ENCODE measurements around the gene YTHDF1.

YTHDF1 gene

DNA sequence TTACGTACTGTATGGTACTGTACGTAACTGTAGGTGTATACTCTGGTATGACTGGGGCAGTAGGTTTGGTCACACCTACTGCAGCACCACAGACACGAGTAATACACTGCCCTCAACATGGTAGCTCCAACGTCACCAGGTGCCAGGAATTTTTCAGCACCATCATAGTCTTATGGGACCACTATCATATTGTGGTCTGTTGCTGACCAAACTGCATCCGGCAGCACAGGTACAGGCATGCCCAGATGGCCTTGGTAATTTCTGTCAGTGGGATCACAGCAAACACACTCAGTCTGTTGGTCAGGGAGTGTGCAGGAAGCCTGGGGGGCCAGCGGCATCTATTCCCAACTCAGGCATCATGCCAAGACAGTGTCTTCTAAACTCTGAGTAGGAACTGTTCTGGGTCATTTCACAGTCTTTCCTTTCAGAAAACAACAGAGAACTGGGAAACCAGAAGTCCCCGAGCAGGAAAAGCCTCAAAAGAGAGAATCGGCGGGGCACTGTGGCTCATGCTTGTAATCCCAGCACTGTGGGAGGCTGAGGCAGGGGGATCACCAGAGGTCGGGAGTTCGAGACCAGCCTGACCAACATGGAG is 5.8 kb downstream of the YTHDF1 start:
- no peaks in the 10 kb centered on the region for H3K27me3 ChIP-seq (ENCODE audit: low read depth, low read length)
- no peak overlapping the region for H3K4me3 ChIP-seq (ENCODE audit: low read length)
- H3K9ac ChIP-seq (ENCODE audit: low read length) = no peak overlapping the region
- H3K4me1 ChIP-seq (ENCODE audit: low read length) = peaks cover 9% of the 10 kb centered on the region
- H2AFZ ChIP-seq (ENCODE audit: low read depth, low read length) = no peak overlapping the region
- H3K36me3 ChIP-seq (replicated peaks; ENCODE audit: low read depth, low read length) = peaks cover 51% of the 10 kb centered on the region
- TF ChIP-seq EZH2phosphoT487 (IDR thresholded peaks at IDR 0.05; ENCODE audit: low read depth) = no peak
- TF ChIP-seq, protein P1, sequence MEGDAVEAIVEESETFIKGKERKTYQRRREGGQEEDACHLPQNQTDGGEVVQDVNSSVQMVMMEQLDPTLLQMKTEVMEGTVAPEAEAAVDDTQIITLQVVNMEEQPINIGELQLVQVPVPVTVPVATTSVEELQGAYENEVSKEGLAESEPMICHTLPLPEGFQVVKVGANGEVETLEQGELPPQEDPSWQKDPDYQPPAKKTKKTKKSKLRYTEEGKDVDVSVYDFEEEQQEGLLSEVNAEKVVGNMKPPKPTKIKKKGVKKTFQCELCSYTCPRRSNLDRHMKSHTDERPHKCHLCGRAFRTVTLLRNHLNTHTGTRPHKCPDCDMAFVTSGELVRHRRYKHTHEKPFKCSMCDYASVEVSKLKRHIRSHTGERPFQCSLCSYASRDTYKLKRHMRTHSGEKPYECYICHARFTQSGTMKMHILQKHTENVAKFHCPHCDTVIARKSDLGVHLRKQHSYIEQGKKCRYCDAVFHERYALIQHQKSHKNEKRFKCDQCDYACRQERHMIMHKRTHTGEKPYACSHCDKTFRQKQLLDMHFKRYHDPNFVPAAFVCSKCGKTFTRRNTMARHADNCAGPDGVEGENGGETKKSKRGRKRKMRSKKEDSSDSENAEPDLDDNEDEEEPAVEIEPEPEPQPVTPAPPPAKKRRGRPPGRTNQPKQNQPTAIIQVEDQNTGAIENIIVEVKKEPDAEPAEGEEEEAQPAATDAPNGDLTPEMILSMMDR (IDR thresholded peaks at IDR 0.05; ENCODE audit: low read depth, low read length) = no peak
- no peaks in the 10 kb centered on the region for H3K9me3 ChIP-seq (ENCODE audit: insufficient read depth, low read length)
- H3K4me2 ChIP-seq (ENCODE audit: low read length) = no peak overlapping the region
- H3K79me2 ChIP-seq (ENCODE audit: low read length) = peaks cover 99% of the 10 kb centered on the region
- H4K20me1 ChIP-seq (ENCODE audit: insufficient read depth, low read length) = peaks cover 60% of the 10 kb centered on the region
- no peak overlapping the region for H3K27ac ChIP-seq (ENCODE audit: low read length)

DNA sequence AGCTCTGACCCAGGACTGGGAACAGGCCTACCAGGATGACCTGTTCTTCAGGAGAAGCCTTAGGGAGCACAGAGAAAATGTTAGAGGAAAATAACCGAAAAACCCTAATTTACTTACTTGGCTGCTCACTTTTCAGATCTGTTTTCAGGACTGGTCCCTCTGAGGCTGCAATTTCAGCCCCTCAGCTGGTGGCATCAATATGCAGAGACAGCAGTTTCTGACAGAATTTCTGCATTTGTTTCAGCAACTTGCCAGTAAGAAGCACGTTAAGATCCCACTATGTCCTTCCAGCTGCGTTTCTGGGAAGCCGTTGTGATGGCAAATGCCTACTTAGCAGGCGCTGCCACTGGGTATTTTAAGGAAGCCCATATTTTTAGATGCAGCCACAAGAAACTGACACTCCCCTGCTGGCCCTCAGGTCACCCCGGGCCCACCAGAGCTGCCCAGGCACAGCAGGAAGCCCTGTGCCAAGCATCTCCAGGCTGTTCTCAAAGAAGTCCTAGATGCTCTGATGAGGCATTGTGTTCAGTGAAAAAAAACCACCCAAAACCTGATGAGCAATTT is 7.5 kb downstream of the YTHDF1 start:
- Histone ChIP-seq H3K4me1 (ENCODE audit: low read length) (no peaks in the 10 kb centered on the region), H3K9ac (ENCODE audit: low read length) (no peak overlapping the region), H4K20me1 (ENCODE audit: insufficient read depth, low read length) (peaks cover 66% of the 10 kb centered on the region), H3K79me2 (ENCODE audit: low read length) (peaks cover 99% of the 10 kb centered on the region), H3K4me3 (ENCODE audit: low read length) (no peak overlapping the region), H3K27ac (ENCODE audit: low read length) (no peak overlapping the region), H3K36me3 (replicated peaks; ENCODE audit: low read depth, low read length) (peaks cover 50% of the 10 kb centered on the region), H3K4me2 (ENCODE audit: low read length) (no peak overlapping the region), H3K27me3 (ENCODE audit: low read depth, low read length) (no peaks in the 10 kb centered on the region), H2AFZ (ENCODE audit: low read depth, low read length) (no peak overlapping the region), H3K9me3 (ENCODE audit: insufficient read depth, low read length) (no peaks in the 10 kb centered on the region)
- TF ChIP-seq, protein P1 (IDR thresholded peaks at IDR 0.05; ENCODE audit: low read depth, low read length) = no peak
- TF ChIP-seq EZH2phosphoT487 (IDR thresholded peaks at IDR 0.05; ENCODE audit: low read depth) = no peak

DNA sequence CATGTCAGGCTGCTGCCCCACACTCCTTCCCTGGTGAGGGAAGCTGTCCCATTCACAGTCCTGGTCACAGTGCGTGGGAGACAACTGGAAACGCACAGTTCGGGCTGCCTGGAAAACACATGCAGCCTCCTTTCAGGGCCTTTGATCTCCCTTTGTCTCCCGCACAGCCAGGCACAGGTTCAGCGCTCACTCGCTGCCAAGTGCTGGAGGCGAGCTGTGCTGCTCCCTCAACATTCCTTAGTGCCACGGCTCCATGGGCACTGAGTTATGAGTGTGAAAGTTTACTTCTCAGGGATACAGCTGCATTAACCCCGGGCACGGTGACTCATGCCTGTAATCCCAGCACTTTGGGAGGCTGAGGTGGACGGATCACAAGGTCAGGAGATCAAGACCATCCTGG is 9.1 kb downstream of the YTHDF1 start:
- no peak overlapping the region for H3K9ac ChIP-seq (ENCODE audit: low read length)
- TF ChIP-seq, protein P1 (IDR thresholded peaks at IDR 0.05; ENCODE audit: low read depth, low read length) = no peak
- TF ChIP-seq EZH2phosphoT487 (IDR thresholded peaks at IDR 0.05; ENCODE audit: low read depth) = no peak
- H4K20me1 ChIP-seq (ENCODE audit: insufficient read depth, low read length) = peaks cover 59% of the 10 kb centered on the region
- no peak overlapping the region for H3K27ac ChIP-seq (ENCODE audit: low read length)
- H3K9me3 ChIP-seq (ENCODE audit: insufficient read depth, low read length) = no peaks in the 10 kb centered on the region
- no peaks in the 10 kb centered on the region for H3K27me3 ChIP-seq (ENCODE audit: low read depth, low read length)
- peaks cover 50% of the 10 kb centered on the region for H3K36me3 ChIP-seq (replicated peaks; ENCODE audit: low read depth, low read length)
- no peak overlapping the region for H3K4me3 ChIP-seq (ENCODE audit: low read length)
- H3K4me2 ChIP-seq (ENCODE audit: low read length) = no peak overlapping the region
- H3K4me1 ChIP-seq (ENCODE audit: low read length) = no peaks in the 10 kb centered on the region
- no peak overlapping the region for H2AFZ ChIP-seq (ENCODE audit: low read depth, low read length)
- peaks cover 99% of the 10 kb centered on the region for H3K79me2 ChIP-seq (ENCODE audit: low read length)

DNA sequence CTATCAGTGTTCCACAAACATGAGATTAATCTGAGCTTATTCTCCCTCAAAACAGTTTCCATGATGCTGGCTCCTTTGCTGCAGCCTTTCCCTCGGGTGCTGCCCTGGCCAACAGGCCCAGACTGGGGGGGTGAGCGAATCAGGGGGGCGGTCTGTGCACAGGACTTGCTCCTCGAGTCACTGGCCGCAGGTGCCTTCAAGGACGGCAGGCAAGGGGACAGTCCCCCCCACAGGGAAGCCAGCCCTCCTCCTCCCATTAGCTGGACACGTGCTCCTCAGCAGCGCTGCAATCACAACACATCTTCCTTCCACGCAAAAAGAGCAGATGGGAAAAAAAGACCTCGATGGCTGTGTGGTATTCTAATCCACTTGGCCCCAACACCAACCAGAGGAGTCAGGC is 10.0 kb downstream of the YTHDF1 start:
- Histone ChIP-seq H3K4me1 (ENCODE audit: low read length) (no peaks in the 10 kb centered on the region), H3K9me3 (ENCODE audit: insufficient read depth, low read length) (no peaks in the 10 kb centered on the region), H3K4me3 (ENCODE audit: low read length) (no peak overlapping the region), H3K79me2 (ENCODE audit: low read length) (peaks cover 99% of the 10 kb centered on the region), H3K27ac (ENCODE audit: low read length) (no peak overlapping the region), H3K4me2 (ENCODE audit: low read length) (no peak overlapping the region), H3K27me3 (ENCODE audit: low read depth, low read length) (no peaks in the 10 kb centered on the region), H3K9ac (ENCODE audit: low read length) (no peak overlapping the region), H4K20me1 (ENCODE audit: insufficient read depth, low read length) (peaks cover 61% of the 10 kb centered on the region), H2AFZ (ENCODE audit: low read depth, low read length) (no peak overlapping the region), H3K36me3 (replicated peaks; ENCODE audit: low read depth, low read length) (peaks cover 60% of the 10 kb centered on the region)
- TF ChIP-seq, protein P1 (IDR thresholded peaks at IDR 0.05; ENCODE audit: low read depth, low read length) = no peak
- TF ChIP-seq EZH2phosphoT487 (IDR thresholded peaks at IDR 0.05; ENCODE audit: low read depth) = no peak

Data from OCI-LY3 (cell line).